ENCODE measurements around the gene ZMAT5.

GRCh38 chr22:29715240-29715639 lies 51.6 kb downstream of the ZMAT5 start:
- TF ChIP-seq GATA3 (IDR thresholded peaks at IDR 0.05; ENCODE audit: low read depth, low read length) (no peak), GATA2 (IDR thresholded peaks at IDR 0.05; ENCODE audit: low read depth, low read length) (no peak)
